Activated CD4-positive, alpha-beta T cell treated with anti-CD3 and anti-CD28 coated beads for 24 hours (primary cell): ENCODE data around the gene MYO3A.

Experiments
- DNase-seq, 2 donors: peaks; one replicate each; pipeline ENCODE4 v3.0.0-alpha.2; 2020; ENCODE audit warnings: low read depth in 2 of 2

The MYO3A gene

GRCh38 chr10:25933653-25934608 is at the start of gene MYO3A:
MYO3A (plus strand) TSS chr10:25934229; CDS start chr10:25952111, 17,882 bp downstream.
- no peak for DNase-seq

- DNase-seq: no peak
Measured at GRCh38 chr10:25888627-25889026, 45.4 kb upstream of the MYO3A start.

- no peak for DNase-seq
Measured at GRCh38 chr10:25890995-25891394, 43.0 kb upstream of the MYO3A start.

GRCh38 chr10:25895856-25896255 is 38.2 kb upstream of the MYO3A start:
- no peak for DNase-seq

- DNase-seq: no peak
Measured at GRCh38 chr10:25896421-25896820, 37.6 kb upstream of the MYO3A start.

GRCh38 chr10:25899304-25899703 is 34.7 kb upstream of the MYO3A start:
- no peak for DNase-seq

- DNase-seq: no peak
Measured at GRCh38 chr10:25901199-25901598, 32.8 kb upstream of the MYO3A start.

- DNase-seq: no peak
Measured at GRCh38 chr10:25902002-25902401, 32.0 kb upstream of the MYO3A start.

- no peak for DNase-seq
Measured at GRCh38 chr10:25907261-25907660, 26.8 kb upstream of the MYO3A start.

- DNase-seq: no peak
Measured at GRCh38 chr10:25912866-25913265, 21.2 kb upstream of the MYO3A start.

- no peak for DNase-seq
Measured at GRCh38 chr10:25914776-25915175, 19.3 kb upstream of the MYO3A start.

GRCh38 chr10:25934621-25935139 is 651 bp downstream of the MYO3A start:
- peak in 1 of 2 donors; percentile 6 for DNase-seq

- DNase-seq: no peak
Measured at GRCh38 chr10:25938405-25938804, 4.4 kb downstream of the MYO3A start.

- no peak for DNase-seq
Measured at GRCh38 chr10:25944771-25945170, 10.7 kb downstream of the MYO3A start.

GRCh38 chr10:25952857-25953256 is 18.8 kb downstream of the MYO3A start:
- DNase-seq: no peak

- DNase-seq: no peak
Measured at GRCh38 chr10:25954851-25955250, 20.8 kb downstream of the MYO3A start.

- DNase-seq: no peak
Measured at GRCh38 chr10:25959540-25960232, 25.7 kb downstream of the MYO3A start.

GRCh38 chr10:25965584-25965983 is 31.6 kb downstream of the MYO3A start:
- DNase-seq: no peak

GRCh38 chr10:25966844-25967243 is 32.8 kb downstream of the MYO3A start:
- no peak for DNase-seq

- no peak for DNase-seq
Measured at GRCh38 chr10:25972631-25973030, 38.6 kb downstream of the MYO3A start.

GRCh38 chr10:25974897-25975459 is 40.9 kb downstream of the MYO3A start:
- no peak for DNase-seq

- DNase-seq: no peak
Measured at GRCh38 chr10:25978771-25979170, 44.7 kb downstream of the MYO3A start.
